GM12865 (cell line): Measurements from ENCODE around the gene MDM1.

Source experiments
- DNase-seq: peaks from one replicate; pipeline ENCODE4 v3.0.0; 2010; ENCODE audit warnings: low read depth
- H3K4me3 ChIP-seq: 2 replicates; pipeline ENCODE4 v1.5.1; 2011; ENCODE audit warnings: mild to moderate bottlenecking, low read depth, low read length, control low read depth
- CTCF ChIP-seq: IDR thresholded peaks from 2 replicates; pipeline ENCODE4 v1.5.1; 2011; ENCODE audit warnings: low read length, control low read depth, low read depth, inconsistent platforms; ENCODE audit not compliant: insufficient read depth; ENCODE audit errors: missing control alignments

The MDM1 gene

GRCh38 chr12:68364893-68365725 lies 32.9 kb upstream of the MDM1 start:
- DNase-seq, result peak; percentile 97
- H3K4me3 ChIP-seq, result peak overlapping the region; percentile 59
- TF ChIP-seq CTCF, result no peak

GRCh38 chr12:68364328-68364727 lies 32.2 kb upstream of the MDM1 start:
- H3K4me3 ChIP-seq, result peak overlapping the region; percentile 59
- no peak for DNase-seq
- TF ChIP-seq CTCF, result no peak

GRCh38 chr12:68361953-68362352 lies 29.8 kb upstream of the MDM1 start:
- TF ChIP-seq CTCF, result no peak
- DNase-seq, result no peak
- no peak overlapping the region for H3K4me3 ChIP-seq

- no peak for TF ChIP-seq CTCF
- peak overlapping the region; percentile 21 for H3K4me3 ChIP-seq
- no peak for DNase-seq
These were observed 27.5 kb upstream of the MDM1 start for GRCh38 chr12:68359674-68360073.

- peak overlapping the region; percentile 21 for H3K4me3 ChIP-seq
- DNase-seq, result peak; percentile 85
- TF ChIP-seq CTCF, result peak; percentile 51
These were observed 26.6 kb upstream of the MDM1 start for GRCh38 chr12:68358532-68359485.

- TF ChIP-seq CTCF, result no peak
- DNase-seq, result no peak
- no peak overlapping the region for H3K4me3 ChIP-seq
These were observed 24.8 kb upstream of the MDM1 start for GRCh38 chr12:68356986-68357385.
